ENCODE measurements around the gene AFF1. TPM values are rescaled to one million over a fixed set of nuclear protein-coding genes. Genes with fewer than 3 reads are reported as not detected.

The AFF1 gene
- total RNA-seq, 2 experiments from 2014 or later = 28.7 to 69.7 TPM

- no TSS peak for BruUV-seq (replicated peaks)
- Histone ChIP-seq H3K4me1 (ENCODE audit: insufficient read depth, low read length, poor library complexity, severe bottlenecking) (peaks cover 50% of the 10 kb centered on the region), H3K9me2 (ENCODE audit: insufficient read depth, low read length) (no peaks in the 10 kb centered on the region), H3K27ac (ENCODE audit: low read depth, low read length, poor library complexity, severe bottlenecking) (no peak overlapping the region), H3K9me3 (ENCODE audit: low read length) (no peaks in the 10 kb centered on the region), H3K36me3 (ENCODE audit: insufficient read depth, low read length) (no peaks in the 10 kb centered on the region), H2AFZ (ENCODE audit: low read length) (no peak overlapping the region), H3K4me3 (ENCODE audit: low read depth, low read length, poor library complexity, severe bottlenecking) (no peak overlapping the region), H3K4me2 (ENCODE audit: low read length) (no peak overlapping the region), H4K20me1 (ENCODE audit: insufficient read depth, low read length) (peaks cover 8% of the 10 kb centered on the region), H3K79me2 (ENCODE audit: insufficient read depth, low read depth, low read length) (peaks cover 75% of the 10 kb centered on the region; the same call in 1 of the 2 replicates)
- TF ChIP-seq, protein P1, sequence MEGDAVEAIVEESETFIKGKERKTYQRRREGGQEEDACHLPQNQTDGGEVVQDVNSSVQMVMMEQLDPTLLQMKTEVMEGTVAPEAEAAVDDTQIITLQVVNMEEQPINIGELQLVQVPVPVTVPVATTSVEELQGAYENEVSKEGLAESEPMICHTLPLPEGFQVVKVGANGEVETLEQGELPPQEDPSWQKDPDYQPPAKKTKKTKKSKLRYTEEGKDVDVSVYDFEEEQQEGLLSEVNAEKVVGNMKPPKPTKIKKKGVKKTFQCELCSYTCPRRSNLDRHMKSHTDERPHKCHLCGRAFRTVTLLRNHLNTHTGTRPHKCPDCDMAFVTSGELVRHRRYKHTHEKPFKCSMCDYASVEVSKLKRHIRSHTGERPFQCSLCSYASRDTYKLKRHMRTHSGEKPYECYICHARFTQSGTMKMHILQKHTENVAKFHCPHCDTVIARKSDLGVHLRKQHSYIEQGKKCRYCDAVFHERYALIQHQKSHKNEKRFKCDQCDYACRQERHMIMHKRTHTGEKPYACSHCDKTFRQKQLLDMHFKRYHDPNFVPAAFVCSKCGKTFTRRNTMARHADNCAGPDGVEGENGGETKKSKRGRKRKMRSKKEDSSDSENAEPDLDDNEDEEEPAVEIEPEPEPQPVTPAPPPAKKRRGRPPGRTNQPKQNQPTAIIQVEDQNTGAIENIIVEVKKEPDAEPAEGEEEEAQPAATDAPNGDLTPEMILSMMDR (conservative IDR thresholded peaks at IDR 0.05; ENCODE audit: low read length) = no peak
- no peak for TF ChIP-seq EZH2phosphoT487 (IDR thresholded peaks at IDR 0.05; ENCODE audit: borderline replicate concordance, low read depth, low read length)
- ChIA-PET POLR2A (interaction anchor here (1.1 to 1.3 kb wide), 4 partner anchors 23 to 34 kb away, joined by 3 read pairs; no protein-coding TSS in a partner anchor), CTCF (ENCODE audit: unreplicated experiment) (interaction anchor here (0.6 kb wide), 1 partner anchor 27 kb away, joined by 3 read pairs; no protein-coding TSS in a partner anchor)
- intact Hi-C loops (cut with micrococcal nuclease; ENCODE audit: unreplicated experiment) = no loop called here
- no peak for DNase-seq (ENCODE audit: low spot score)
Observed at GRCh38 chr4:87031920-87032319, 97.1 kb downstream of the AFF1 start.

DNA sequence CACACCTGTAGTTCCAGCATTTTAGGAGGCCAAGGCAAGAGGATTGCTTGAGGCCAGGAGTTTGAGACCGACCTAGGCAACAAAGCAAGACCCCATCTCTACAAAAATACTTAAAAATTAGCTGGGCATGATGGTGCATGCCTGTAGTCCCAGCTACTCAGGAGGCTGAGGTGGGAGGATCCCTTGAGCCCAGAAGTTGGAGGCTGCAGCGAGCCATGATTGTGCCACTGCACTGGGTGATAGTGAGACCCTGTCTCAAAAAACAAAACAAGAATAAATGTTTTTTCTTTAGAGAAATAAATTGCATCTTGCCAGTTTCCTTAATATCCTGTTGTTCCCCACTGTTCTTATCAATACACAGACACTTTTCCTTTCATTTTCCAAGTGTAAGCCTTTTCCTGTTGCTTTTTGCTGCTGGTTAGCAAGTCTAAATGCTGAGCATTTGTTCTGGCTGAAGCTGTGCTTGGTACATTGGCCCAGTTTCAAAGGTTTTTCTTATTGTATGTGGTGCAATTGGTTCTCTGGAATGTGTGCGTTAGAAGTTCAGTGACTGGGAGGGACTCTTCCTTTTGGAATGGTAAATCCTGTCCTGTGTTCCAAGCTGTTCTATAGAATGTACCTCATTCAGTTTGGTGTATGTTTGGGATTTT is 98.2 kb downstream of the AFF1 start:
- CTCF ChIA-PET (ENCODE audit: unreplicated experiment) = no interaction called here
- H3K27ac ChIP-seq (ENCODE audit: low read depth, low read length, poor library complexity, severe bottlenecking) = no peak overlapping the region
- intact Hi-C loops (cut with micrococcal nuclease; ENCODE audit: unreplicated experiment) = no loop called here

More for the DNA sequence above, 98.2 kb downstream of the AFF1 start:
- no peak for TF ChIP-seq EZH2phosphoT487 (IDR thresholded peaks at IDR 0.05; ENCODE audit: borderline replicate concordance, low read depth, low read length)
- TF ChIP-seq, protein P1 (conservative IDR thresholded peaks at IDR 0.05; ENCODE audit: low read length) = no peak
- H3K36me3 ChIP-seq (ENCODE audit: insufficient read depth, low read length) = no peaks in the 10 kb centered on the region
- BruUV-seq (replicated peaks) = no TSS peak
- peaks cover 10% of the 10 kb centered on the region for H4K20me1 ChIP-seq (ENCODE audit: insufficient read depth, low read length)
- peaks cover 76% of the 10 kb centered on the region; the same call in 1 of the 2 replicates for H3K79me2 ChIP-seq (ENCODE audit: insufficient read depth, low read depth, low read length)
- H3K4me2 ChIP-seq (ENCODE audit: low read length) = no peak overlapping the region
- H2AFZ ChIP-seq (ENCODE audit: low read length) = no peak overlapping the region
- POLR2A ChIA-PET = interaction anchor here (1.3 kb wide), 1 partner anchor 22 kb away, joined by 3 read pairs; no protein-coding TSS in a partner anchor
- peaks cover 50% of the 10 kb centered on the region for H3K4me1 ChIP-seq (ENCODE audit: insufficient read depth, low read length, poor library complexity, severe bottlenecking)
- no peaks in the 10 kb centered on the region for H3K9me2 ChIP-seq (ENCODE audit: insufficient read depth, low read length)
- no peak for DNase-seq (ENCODE audit: low spot score)
- H3K4me3 ChIP-seq (ENCODE audit: low read depth, low read length, poor library complexity, severe bottlenecking) = no peak overlapping the region
- H3K9me3 ChIP-seq (ENCODE audit: low read length) = no peaks in the 10 kb centered on the region
